Activated CD4-positive, alpha-beta T cell treated with anti-CD3 and anti-CD28 coated beads, Interleukin-2, amount 50 U/mL, for 1 hour (primary cell): ENCODE data around the gene GNA12.

ENCODE experiments used
- DNase-seq: peaks from one replicate; pipeline ENCODE4 v3.0.0-alpha.2; 2020

Gene GNA12

DNA sequence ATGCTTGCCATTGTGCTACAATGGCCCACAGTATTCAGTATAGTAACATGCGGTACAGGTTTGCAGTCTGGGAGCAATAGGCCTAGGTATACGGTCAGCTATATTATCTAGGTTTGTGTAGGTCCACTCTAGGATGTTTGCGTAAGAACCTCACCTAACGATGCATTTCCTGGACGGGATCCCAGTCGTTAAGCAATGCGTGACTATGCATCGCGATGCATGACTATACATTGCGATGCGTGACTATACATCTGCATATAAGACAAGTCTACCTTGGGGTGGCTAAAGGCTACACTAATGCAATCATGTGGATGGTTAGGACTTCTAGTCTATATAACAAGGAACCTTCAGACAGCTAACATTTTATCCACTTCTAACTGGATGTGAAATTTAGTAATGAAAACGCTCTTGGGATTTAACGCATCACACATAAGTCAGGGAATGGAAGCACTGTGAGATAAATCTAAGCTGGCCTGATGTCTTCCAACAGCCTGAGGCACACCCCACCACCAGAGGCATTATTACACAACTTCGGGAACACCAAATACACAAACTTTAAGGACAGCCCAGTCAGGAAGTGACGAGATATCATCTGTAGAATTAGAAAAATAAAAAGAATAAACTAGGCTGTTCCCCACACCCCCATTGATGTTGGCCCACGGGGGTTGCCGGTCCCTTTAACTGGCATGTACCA is 9.2 kb downstream of the GNA12 start:
- DNase-seq = no peak

DNA sequence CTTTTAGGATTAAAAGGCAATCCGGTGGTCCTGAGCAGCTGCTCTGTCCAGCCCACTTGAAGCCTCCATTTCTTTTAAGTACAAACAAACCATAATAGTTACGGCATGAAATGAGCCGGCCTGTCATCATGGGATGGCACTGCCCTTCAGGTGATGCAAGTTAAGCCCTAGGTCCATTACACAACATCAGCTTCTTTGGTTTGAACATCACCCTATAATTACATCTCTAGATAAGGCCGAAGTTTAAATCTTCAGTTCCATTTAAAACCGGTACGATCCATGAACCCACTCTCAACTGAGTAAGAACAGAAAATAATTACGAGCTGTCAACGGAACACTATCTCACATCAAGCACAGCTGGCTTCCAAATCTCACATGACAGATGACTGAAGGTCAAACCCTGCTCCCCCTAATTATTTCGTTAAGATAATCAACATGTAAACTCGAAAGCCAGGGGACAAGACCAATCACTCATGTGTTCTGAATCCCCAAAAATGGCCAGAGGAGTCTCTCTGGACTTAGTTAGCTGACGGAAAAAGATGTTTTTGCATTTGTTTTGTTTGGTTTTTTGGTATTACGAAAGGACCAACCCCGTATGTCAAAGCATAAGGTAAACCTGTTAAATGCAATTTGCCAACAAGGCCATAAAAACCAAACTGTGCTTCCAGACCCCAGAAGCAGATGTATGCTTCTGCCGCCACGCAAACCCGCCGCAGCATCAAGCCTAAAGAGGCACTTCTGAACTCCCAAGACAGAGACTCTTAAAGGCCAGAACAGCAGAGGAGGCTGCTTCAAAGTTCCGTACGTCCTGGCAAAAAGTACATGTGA is 10.8 kb downstream of the GNA12 start:
- DNase-seq = no peak

DNA sequence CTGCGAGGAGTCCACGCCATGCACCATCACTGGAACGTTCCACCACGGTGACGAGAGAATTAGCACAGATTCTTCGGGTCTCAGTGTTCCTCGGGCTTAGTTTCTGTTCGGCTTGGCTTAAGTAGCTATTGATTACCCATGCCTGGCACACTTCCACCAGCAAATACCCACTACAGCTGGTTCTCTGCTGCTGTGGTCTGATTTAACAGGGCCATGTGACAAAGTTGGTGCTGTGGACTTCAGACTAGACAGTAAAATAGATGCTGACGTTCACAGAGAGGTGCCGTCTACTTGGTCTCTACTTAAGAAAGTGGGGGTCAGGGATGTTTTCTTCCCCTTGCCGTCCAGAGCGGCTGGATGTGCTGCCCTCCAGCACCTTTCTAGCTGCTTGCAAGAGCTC is 11.6 kb downstream of the GNA12 start:
- DNase-seq = no peak

DNA sequence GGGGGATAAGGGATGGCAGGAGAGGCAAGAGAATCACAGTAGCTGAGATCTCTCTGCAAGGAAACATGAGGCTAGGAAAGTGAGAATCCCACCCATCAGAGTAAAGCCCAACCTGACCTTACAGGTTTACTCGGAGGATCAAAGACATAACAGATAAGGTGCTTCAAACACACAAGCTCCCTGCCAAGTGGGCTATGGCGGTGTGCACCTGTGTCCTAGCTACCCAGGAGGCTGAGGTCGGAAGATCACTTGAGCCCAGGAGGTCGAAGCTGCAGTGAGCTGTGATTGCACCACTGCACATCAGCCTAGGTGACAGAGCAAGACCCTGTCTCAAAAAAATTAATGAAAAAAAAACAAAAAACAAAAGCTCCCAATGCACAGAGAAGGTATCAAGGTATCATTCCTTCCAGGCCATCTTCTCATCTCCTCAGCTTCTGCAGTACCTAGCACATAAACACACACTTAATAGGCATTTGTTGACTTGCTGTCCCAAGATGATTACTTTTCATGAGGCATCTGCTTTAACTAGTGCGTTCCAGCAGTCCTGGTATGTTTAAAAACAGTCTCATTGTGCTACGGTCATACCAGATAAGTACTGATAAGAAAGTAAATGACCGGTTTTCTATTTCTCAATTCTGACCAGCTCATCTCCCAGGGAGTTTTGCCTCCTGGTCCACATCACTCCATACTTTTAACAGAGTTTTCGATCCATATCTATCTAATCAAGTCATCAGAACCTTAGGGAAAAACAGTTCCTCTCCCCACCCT is 13.3 kb downstream of the GNA12 start:
- no peak for DNase-seq

DNA sequence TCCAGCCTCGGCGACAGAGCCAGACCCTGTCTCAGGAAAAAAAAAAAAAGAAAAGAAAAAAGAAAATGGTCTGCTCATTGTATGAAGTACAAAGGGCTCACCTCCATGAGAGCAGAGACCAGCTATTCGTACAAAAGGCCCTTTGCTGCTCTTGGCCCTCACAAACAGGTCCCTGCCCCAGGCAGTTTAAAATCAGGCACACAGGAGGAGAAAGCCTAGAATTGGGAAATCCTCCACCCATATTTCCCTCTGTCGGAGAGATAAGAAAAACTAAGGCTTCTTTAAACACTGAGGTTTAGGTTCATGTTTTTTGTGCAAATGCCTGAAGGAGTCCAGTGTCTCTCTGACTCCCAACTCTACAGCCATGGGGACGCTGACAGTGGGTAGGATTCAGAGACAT is 15.1 kb downstream of the GNA12 start:
- DNase-seq = no peak

DNA sequence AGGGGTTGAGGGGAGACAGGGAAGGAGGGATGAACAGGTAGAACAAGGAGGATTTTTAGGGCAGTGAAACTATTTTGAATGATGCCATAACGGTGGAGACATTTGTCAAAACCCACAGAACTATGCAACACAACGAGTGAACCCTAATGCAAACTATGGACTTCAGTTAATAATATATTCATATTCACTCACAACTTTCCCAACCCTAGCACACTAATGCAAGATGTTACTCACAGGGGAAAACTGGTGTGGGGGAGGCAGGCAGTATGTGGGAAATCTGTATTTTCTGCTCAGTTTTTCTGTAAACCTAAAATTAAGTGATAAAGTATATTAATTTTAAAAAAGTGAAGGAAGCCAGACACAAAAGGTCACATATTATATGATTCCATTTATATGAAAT is 17.3 kb downstream of the GNA12 start:
- no peak for DNase-seq

DNA sequence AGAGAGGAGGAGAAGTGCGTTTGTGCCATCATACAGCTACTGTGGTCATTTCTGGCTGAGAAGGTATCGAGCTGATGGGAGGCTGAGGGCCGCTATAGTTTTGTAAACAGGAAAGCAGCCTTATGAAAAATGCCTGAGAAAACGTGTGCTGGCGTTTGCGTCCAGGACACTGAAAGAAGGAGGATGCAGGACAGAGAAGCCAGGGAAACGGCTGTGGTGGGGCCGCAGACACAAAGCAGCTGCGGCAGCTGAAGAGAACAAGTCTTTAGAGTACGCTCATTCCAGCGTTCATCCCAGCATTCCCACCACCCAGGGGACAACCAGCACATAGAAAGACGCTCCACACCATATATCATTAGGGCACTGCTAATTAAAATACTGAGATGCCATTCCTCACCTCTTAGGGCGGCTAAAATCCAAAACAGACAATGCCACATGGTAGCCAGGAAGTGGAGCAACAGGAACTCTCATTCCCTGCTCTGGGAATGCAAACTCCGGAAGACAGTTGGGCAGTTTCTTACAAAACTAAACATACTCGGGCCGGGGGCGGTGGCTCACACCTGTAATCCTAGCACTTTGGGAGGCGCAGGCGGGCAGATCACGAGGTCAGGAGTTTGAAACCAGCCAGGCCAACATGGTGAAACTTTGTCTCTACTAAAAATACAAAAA is 18.4 kb downstream of the GNA12 start:
- DNase-seq = no peak

DNA sequence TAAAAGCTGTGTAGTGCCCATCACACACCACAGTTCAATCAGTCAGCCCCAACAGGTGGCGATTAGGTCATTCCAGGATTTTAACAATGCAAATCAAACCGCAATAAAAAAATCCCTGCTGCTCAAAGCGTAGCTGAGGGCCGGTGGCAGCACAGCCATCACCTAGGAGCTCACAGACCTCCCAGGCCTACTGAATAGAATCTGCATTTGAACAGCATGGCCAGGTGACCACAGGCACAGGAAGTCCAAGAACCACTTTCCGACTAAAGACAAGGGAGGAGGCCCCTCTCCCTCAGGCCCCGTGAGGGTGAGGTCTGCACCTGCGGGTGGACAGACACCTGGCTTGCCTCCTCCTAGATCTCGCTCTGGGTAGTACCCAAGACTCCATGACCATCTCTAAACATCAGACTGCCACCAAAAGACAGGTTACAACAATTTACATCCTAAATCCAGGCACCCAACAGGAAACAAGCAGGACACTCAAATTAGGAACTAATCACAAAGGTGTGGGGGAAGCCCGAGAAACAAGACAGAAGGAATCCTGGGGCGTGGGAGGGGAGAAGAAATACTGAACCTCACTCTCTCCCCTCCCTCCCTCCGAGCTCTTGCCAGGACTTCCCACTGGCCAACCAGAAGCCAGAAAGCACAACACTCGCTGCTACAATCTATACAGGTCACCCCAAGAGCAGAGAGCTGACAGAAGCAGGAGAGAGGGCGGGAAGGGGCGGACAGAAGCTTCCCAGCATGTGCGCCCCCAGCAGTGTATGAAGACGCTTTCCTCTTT is 19.2 kb downstream of the GNA12 start:
- no peak for DNase-seq

DNA sequence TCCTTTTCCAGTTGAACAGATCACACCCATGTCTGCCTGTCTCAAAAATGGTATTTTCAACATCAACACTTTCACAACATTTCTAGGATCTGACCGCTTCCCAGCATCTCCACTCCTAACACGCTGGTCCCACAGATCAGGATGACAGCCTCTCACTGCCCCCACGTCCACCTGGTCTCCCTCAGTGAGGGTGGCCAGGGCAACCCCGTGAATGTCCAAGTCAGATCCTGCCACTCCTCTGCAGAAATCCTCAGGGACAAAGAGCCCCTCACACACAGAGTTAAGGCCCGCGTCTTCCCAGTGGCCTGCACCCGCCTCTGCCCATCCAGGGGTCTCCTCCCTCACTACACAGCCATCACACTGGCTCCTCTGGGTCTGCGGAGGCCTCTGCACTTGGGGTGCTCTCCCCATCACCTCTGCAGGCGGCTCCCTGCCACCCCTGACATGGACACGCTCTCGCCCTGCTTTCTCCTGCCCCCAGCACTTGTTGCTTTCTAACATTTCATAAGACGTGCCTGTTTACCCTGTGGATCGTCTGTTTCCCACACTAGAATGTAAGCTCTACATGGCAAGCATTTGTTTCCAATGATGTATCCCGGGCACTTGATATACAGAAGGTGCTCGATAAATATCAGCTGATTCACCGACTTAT is 20.0 kb downstream of the GNA12 start:
- no peak for DNase-seq

DNA sequence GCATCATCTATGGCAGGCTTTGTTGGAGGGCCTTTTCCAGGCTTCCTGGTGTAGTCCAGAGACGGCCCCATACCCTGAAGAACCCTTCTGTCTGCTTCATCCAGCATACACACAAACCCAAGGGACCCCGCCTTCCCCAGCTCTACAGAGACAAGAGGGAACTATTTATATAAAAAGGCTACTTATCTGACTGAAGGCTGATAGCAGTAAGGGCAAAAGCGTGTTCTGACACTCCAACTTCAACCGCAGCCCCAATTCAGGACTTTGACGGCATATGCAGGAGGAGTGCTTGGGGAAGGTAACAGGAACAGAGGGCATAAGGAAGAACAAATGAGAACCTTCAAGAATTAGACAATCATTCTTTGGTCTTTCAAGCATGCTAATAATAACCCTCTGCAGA is 21.0 kb downstream of the GNA12 start:
- no peak for DNase-seq

DNA sequence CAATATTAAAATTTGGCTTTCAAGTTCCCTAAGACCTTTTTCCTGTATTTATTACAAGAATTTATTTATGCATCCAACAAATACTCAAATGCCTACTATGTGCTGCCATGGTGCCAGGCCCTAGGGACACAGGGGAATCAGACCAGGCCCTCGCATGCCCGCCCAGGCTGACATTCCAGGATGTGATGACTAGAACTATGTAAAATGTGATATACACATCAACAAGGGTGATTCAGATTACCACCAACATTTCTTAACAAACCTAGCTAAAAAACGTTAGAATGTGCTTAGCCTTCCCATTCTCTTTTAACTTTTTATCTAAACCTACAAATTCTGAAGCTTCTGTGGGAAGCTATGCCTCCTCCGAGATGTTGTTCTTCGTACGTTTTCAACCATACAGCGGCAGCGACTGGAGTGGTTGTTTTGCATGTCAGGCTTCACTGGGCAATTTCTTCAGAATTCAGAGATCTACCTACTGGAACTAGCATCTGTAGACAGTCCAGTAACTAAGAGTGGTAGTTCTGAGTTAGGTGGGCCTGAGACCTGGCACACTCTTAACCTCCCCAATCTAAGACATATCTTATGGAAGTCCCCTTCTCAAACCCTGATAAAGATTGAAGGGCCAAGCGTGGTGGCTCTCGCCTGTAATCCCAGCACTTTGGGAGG is 22.1 kb downstream of the GNA12 start:
- no peak for DNase-seq

DNA sequence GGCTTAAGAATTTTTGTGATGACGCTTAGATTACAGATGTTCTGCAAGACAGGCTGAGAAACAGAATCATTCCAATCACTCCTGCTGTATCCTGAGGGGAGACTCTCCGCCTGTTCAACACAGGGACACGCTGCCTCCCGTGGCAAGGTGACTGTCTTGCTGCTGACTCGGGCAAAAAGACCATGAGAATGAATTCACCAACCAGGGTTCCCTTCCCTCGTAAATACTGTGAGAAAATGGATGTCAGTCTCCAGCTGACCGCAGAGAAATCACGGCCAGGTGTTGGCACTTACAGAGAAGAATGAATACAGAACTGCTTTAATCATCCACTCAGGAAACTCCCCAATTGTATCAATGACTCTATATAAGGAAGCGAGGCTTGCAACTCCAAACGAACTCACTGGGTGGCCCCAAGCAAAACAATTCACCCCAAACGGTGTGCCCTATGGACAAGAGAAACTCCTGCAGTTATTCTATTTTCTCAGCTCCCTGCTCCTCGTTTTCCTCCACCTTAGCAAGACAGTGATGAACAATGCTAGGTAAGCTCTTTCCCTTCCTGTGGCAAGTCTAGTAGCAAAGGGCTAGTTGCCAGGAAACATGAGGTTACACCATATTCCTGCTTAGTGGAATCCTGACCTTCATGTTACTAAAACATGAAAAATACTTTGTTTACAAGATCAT is 22.8 kb downstream of the GNA12 start:
- no peak for DNase-seq

DNA sequence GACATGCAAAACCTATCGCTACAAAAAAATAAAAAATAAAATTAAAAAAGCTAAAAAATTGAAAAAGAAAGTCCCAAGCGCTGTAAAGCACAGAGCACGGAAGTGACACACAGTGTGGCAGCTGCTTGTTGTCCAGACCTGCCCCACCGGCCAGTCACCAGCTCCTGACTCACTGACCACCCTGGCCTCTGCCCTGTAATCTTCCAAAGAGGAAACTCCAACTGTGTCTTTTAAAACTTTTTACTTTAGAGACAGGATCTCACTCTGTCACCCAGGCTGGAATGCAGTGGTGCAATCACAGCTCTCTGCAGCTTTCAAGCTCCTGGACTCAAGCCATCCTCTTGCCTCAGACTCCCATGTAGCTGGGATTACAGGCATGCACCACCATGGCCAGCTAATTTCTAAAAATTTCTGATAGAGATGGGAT is 23.6 kb downstream of the GNA12 start:
- no peak for DNase-seq

DNA sequence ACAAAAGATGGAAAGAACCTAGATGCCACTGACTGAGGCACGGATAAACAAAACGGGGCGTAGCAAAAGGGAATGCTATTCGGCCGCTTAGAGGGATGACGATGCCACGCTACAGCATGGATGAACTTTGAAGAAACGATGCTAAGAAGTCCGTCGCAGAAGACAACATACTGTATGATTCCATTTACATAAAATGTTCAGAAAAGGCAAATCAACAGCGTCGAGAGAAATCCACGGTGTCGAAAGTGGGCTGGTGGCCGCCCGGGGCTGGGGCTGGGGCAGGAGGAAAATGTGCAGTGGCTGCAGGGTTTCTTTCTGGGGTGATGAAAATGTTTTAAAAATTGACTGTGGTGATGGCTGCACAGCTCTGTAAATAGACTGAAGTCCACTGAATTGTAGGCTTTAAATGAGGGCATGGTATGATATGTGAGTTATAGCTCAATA is 24.1 kb downstream of the GNA12 start:
- no peak for DNase-seq

DNA sequence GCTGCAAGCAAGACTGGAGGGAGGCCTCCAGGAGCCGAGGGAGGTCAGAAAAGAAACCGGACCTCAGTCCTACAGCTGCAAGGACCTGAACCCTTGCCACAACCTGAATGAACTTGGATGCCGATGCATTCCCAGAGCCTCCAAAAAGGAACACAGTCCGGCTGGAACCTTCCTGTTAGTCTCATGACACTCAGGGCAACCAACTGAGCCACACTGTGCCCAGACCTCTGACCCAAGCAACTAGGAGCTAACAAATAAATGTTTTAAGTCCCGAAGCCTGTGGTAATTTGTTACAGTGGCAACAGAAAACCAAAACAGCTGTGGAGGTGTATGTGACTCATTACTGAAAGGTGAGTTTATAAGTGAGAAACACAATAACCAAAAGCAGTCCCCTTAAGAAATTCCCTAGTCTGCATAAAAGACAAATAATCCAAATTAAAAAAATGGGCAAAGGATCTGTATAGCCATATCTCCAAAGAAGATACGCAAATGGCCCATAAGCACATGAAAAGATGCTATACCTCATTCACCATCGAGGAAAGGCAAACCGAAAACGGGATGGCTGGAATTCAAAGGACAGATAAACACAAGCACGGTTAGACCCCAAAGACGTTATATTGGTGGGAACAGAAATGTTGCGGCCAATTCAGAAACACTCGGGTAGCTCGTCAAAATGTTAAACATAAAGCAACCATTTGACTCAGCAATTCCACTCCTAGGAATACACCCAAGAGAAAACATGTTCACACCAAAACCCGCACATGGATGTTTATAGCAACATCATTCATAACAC is 24.8 kb downstream of the GNA12 start:
- DNase-seq = no peak

DNA sequence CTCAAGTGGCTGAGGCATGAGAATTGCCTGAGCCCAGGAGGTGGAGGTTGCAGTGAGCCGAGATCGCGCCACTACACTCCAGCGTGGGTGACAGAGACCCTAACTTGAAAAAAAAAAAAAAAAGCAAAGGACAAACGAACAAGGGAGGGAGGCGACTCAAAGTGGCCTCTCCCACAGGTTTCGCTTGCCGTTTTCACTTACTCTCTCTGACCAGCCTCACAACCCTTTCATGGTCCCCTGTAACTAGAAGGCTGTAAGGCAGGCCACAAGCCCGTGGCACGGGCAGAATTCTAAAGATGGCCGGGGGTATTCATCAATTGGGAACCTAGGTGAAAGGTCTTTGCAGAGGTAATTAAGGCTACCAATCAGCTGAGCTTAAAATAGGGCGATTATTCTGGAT is 25.5 kb downstream of the GNA12 start:
- no peak for DNase-seq

DNA sequence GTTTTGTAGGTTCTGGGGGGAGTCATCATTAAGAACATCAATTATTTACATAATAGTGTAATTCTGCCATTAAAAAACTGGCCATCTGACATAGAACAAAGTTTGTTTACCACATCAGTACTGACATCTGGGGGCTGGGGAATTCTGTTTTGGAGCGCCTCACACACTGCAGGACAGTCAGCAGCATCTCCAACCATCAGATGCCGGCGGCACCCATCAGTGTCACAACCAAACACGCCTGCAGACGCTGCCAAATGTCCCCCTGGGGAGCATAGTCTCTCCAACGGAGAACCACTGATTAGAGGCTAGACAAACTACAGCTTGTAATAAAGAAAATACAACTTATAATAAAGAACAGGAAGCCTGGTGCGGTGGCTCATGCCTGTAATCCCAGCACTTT is 26.0 kb downstream of the GNA12 start:
- no peak for DNase-seq

DNA sequence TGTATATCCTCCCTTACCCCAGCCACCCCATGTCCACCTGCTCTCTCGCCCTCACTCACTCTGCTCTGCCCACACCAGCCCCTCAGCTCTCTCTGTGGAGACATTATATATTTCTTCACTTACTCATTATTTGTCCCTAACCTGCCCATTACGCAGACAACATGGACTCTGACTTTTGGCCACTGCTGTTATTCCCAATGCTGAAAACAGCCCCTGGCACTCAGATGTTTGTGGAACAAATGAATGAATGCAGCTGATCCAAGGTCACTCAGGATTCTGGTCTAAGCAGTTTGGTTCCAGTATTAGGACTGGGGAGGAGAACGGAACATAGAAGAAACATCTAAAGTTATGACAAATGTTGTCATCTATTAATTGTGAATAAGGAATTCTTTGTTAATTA is 26.7 kb downstream of the GNA12 start:
- DNase-seq = no peak

DNA sequence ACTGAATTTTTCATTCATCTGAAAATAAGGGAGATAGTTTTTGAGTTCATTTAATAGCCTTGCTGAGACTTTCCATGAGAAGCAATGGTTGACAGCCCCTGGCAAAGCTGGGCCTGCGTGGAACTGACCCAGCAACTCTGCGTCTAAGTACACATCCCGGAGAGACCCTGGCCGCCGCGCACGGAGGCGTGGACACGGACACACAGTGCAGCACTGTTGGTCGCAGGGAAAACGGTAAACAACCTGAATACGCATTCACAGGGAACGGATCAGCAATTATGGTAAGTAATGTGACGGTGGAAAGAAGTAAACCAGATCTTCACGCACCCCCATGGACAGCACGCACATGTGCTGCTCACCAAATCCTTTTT is 28.2 kb downstream of the GNA12 start:
- DNase-seq = no peak
